OCI-LY3 (cell line): ENCODE results near the gene ABI1.
"Not testable (repeated sequence)": the region's sequence is repeated elsewhere in the genome, so short reads cannot be mapped to it uniquely, and the experiment has no call there.

Experiments
- CTCF ChIP-seq: fragments of 200-600, 300-600 bp; sonication (generic); IDR thresholded peaks from 2 replicates; pipeline ENCODE4 v1.5.1; 2014; ENCODE audit warnings: antibody characterized with exemption, low read length, low read depth
- EZH2phosphoT487 ChIP-seq: fragments of 200-600 bp; shearing (Covaris generic); IDR thresholded peaks from 2 replicates; pipeline ENCODE4 v1.6.1; 2018; ENCODE audit warnings: antibody characterized with exemption, mixed run types, low read depth

- TF ChIP-seq CTCF, EZH2phosphoT487: not testable (repeated sequence)
Measured at GRCh38 chr10:26857553-26857952, 3.2 kb downstream of the ABI1 start.
